ENCODE measurements around the gene CDC23. TPM values are rescaled to one million over a fixed set of nuclear protein-coding genes. Genes with fewer than 3 reads are reported as not detected.
"Not testable (repeated sequence)": the region's sequence is repeated elsewhere in the genome, so short reads cannot be mapped to it uniquely, and the experiment has no call there.

Gene CDC23
- total RNA-seq, 1 donor from 2014 or later: 34.2 TPM

DNA sequence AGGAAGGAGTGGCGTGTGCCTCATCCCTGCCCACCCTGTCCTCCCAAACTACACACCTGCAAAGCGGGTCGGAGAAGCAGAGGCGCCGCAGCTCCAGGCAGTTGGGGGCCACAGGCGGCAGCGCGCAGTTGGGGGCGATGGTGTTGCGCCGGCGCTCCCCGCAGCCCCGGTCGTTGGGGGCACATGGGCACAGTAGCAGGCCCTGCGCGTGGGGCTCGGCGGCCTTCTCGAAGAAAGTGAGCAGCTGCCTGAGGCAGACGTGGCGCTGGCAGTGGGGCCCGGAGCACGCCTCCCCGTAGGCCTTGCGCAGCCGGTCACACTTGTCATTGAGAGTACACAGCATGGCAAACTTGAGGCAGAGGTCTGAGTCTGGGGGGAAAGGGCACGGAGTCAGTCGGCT, 44.5 kb upstream of the CDC23 start:
- DNase-seq (ENCODE audit: low read depth): no peak

DNA sequence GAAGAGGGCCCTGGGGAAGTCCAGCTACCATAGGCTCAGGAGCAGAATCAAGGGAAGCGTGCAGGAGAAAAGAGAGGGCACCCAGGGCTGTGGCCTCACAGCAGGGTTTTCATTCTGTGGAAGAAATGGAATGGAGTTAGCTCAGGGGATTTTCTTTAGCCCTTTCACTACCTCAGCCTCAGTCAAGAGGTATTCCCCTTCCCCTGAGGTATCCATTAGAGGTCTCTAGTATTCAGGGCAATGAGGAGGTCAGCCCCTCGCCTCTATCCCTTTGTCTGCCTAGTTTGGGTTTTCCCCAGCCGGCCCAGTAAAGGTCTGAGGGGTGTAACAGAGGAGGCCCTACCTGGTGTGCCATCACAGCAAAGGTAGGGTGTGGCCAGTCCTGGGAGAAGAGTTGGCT, 39.8 kb upstream of the CDC23 start:
- H3K4me1 Mint-ChIP-seq (ENCODE audit: low read depth, unreplicated experiment): no peaks in the 10 kb centered on the region
- H3K36me3 Mint-ChIP-seq (ENCODE audit: low read depth, unreplicated experiment): no peaks in the 10 kb centered on the region
- no peaks in the 10 kb centered on the region for H3K9me3 ChIP-seq (ENCODE audit: insufficient read depth, low read depth, low read length)
- DNase-seq (ENCODE audit: low read depth) (no peak), FAIRE-seq (no peak)
- no peaks in the 10 kb centered on the region for H3K9me3 Mint-ChIP-seq (ENCODE audit: unreplicated experiment)
- H3K27ac Mint-ChIP-seq (ENCODE audit: unreplicated experiment): no peak overlapping the region
- H3K4me2 ChIP-seq (ENCODE audit: low read length): no peak overlapping the region
- no peaks in the 10 kb centered on the region for H3K79me2 ChIP-seq (ENCODE audit: insufficient read depth, low read length)
- H3K4me3 ChIP-seq (ENCODE audit: insufficient read depth, low read depth, low read length): no peak overlapping the region
- H3K4me3 Mint-ChIP-seq (ENCODE audit: unreplicated experiment): no peak overlapping the region
- no peak for TF ChIP-seq EZH2 (IDR thresholded peaks at IDR 0.05; ENCODE audit: insufficient read depth, low read length)
- TF ChIP-seq, protein P1, sequence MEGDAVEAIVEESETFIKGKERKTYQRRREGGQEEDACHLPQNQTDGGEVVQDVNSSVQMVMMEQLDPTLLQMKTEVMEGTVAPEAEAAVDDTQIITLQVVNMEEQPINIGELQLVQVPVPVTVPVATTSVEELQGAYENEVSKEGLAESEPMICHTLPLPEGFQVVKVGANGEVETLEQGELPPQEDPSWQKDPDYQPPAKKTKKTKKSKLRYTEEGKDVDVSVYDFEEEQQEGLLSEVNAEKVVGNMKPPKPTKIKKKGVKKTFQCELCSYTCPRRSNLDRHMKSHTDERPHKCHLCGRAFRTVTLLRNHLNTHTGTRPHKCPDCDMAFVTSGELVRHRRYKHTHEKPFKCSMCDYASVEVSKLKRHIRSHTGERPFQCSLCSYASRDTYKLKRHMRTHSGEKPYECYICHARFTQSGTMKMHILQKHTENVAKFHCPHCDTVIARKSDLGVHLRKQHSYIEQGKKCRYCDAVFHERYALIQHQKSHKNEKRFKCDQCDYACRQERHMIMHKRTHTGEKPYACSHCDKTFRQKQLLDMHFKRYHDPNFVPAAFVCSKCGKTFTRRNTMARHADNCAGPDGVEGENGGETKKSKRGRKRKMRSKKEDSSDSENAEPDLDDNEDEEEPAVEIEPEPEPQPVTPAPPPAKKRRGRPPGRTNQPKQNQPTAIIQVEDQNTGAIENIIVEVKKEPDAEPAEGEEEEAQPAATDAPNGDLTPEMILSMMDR (IDR thresholded peaks at IDR 0.05; ENCODE audit: insufficient read depth, low read depth, low read length): no peak
- H3K4me1 ChIP-seq (ENCODE audit: insufficient read depth, low read length): no peaks in the 10 kb centered on the region
- no peak overlapping the region for H3K9ac ChIP-seq (ENCODE audit: low read length)
- no peak overlapping the region for H3K27ac ChIP-seq (ENCODE audit: low read depth, low read length)
- no peaks in the 10 kb centered on the region for H4K20me1 ChIP-seq (ENCODE audit: insufficient read depth, low read length)
- H3K27me3 ChIP-seq (ENCODE audit: insufficient read depth, low read length): peaks cover 7% of the 10 kb centered on the region
- H2AFZ ChIP-seq (ENCODE audit: low read depth, low read length): no peak overlapping the region
- peaks cover 9% of the 10 kb centered on the region for H3K27me3 Mint-ChIP-seq (ENCODE audit: low read depth, unreplicated experiment)
- no peaks in the 10 kb centered on the region for H3K36me3 ChIP-seq (ENCODE audit: insufficient read depth, low read length)

More for the DNA sequence above, 44.5 kb upstream of the CDC23 start:
- TF ChIP-seq, protein P1 (IDR thresholded peaks at IDR 0.05; ENCODE audit: insufficient read depth, low read depth, low read length): no peak
- TF ChIP-seq EZH2 (IDR thresholded peaks at IDR 0.05; ENCODE audit: insufficient read depth, low read length): no peak
- Mint-ChIP-seq H3K9me3 (ENCODE audit: unreplicated experiment) (no peaks in the 10 kb centered on the region), H3K27ac (ENCODE audit: unreplicated experiment) (no peak overlapping the region), H3K27me3 (ENCODE audit: low read depth, unreplicated experiment) (peaks cover 3% of the 10 kb centered on the region), H3K36me3 (ENCODE audit: low read depth, unreplicated experiment) (no peaks in the 10 kb centered on the region), H3K4me3 (ENCODE audit: unreplicated experiment) (no peak overlapping the region), H3K4me1 (ENCODE audit: low read depth, unreplicated experiment) (no peaks in the 10 kb centered on the region)
- no peaks in the 10 kb centered on the region for H4K20me1 ChIP-seq (ENCODE audit: insufficient read depth, low read length)
- no peak overlapping the region for H3K4me2 ChIP-seq (ENCODE audit: low read length)
- H3K79me2 ChIP-seq (ENCODE audit: insufficient read depth, low read length): no peaks in the 10 kb centered on the region
- H3K4me1 ChIP-seq (ENCODE audit: insufficient read depth, low read length): no peaks in the 10 kb centered on the region
- no peak for FAIRE-seq
- H3K9ac ChIP-seq (ENCODE audit: low read length): no peak overlapping the region
- no peak overlapping the region for H3K4me3 ChIP-seq (ENCODE audit: insufficient read depth, low read depth, low read length)
- no peak overlapping the region for H3K27ac ChIP-seq (ENCODE audit: low read depth, low read length)
- peaks cover 4% of the 10 kb centered on the region for H3K27me3 ChIP-seq (ENCODE audit: insufficient read depth, low read length)
- H3K9me3 ChIP-seq (ENCODE audit: insufficient read depth, low read depth, low read length): no peaks in the 10 kb centered on the region
- no peaks in the 10 kb centered on the region for H3K36me3 ChIP-seq (ENCODE audit: insufficient read depth, low read length)
- no peak overlapping the region for H2AFZ ChIP-seq (ENCODE audit: low read depth, low read length)

DNA sequence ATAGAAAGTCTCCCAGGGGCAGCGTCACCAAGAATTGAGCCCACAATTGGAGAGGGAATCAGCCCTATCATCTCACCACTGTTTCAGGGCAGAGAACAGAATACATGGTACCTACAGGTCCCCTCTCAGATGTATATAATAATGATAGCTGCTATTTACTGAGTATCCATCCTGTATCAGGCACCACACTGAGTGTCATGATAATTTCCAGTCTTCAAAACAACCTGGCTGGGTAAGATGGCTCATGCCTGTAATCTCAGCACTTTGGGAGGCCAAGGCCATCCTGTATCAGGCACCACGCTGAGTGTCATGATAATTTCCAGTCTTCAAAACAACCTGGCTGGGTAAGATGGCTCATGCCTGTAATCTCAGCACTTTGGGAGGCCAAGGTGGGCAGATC, 34.7 kb upstream of the CDC23 start:
- H3K27me3 Mint-ChIP-seq (ENCODE audit: low read depth, unreplicated experiment); H3K4me3 Mint-ChIP-seq (ENCODE audit: unreplicated experiment); DNase-seq (ENCODE audit: low read depth); H3K4me3 ChIP-seq (ENCODE audit: insufficient read depth, low read depth, low read length); H3K4me1 Mint-ChIP-seq (ENCODE audit: low read depth, unreplicated experiment); H3K4me1 ChIP-seq (ENCODE audit: insufficient read depth, low read length); H2AFZ ChIP-seq (ENCODE audit: low read depth, low read length); H3K27ac ChIP-seq (ENCODE audit: low read depth, low read length); H4K20me1 ChIP-seq (ENCODE audit: insufficient read depth, low read length); FAIRE-seq; H3K9ac ChIP-seq (ENCODE audit: low read length); H3K36me3 ChIP-seq (ENCODE audit: insufficient read depth, low read length); H3K36me3 Mint-ChIP-seq (ENCODE audit: low read depth, unreplicated experiment); H3K4me2 ChIP-seq (ENCODE audit: low read length); H3K79me2 ChIP-seq (ENCODE audit: insufficient read depth, low read length); H3K9me3 Mint-ChIP-seq (ENCODE audit: unreplicated experiment); H3K27ac Mint-ChIP-seq (ENCODE audit: unreplicated experiment); H3K9me3 ChIP-seq (ENCODE audit: insufficient read depth, low read depth, low read length): not testable (repeated sequence)
- peaks cover 17% of the 10 kb centered on the region for H3K27me3 ChIP-seq (ENCODE audit: insufficient read depth, low read length)

Measured in astrocyte (in vitro differentiated cells and primary cell).